ENCODE measurements around the gene FCHO2.

Gene FCHO2

DNA sequence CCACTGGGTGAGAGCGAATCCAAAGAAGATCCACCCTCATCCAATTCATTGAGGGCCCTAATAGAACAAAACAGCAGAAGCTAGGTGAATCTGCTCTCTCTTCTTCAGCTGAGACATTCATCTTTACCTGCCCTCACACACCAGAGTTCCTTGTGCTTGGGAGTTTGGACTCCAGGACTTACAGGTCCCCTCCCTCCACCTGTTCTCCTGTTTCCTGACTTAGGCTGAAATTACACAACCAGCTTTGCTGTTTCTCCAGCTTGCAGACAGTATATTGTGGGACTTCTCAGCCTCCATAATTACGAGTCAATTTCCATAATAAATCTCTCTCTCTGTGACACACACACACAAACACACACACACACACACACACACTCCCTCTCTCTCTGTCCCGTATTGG, 183.6 kb downstream of the FCHO2 start:
- no peak for DNase-seq

Measured in stimulated activated CD4-positive, alpha-beta T cell treated with anti-CD3 and anti-CD28 coated beads, Interleukin-1b, Interleukin-23, amount 100 ng/mL, for 48 hours (primary cell).